GM23248 (cell line): ENCODE data around the gene CEMIP2.

ENCODE experiments used
- EZH2 ChIP-seq: fragments of 200-600 bp; sonication (generic); IDR thresholded peaks from 2 replicates; pipeline ENCODE4 v1.6.1; 2018; ENCODE audit warnings: antibody characterized with exemption, mild to moderate bottlenecking; ENCODE audit not compliant: insufficient read depth, poor library complexity, severe bottlenecking
- EZH2phosphoT487 ChIP-seq: fragments of 200-600 bp; sonication (generic); IDR thresholded peaks from 2 replicates; pipeline ENCODE4 v1.6.1; 2018; ENCODE audit warnings: antibody characterized with exemption, moderate library complexity, mild to moderate bottlenecking, low read depth; ENCODE audit not compliant: insufficient read depth

DNA sequence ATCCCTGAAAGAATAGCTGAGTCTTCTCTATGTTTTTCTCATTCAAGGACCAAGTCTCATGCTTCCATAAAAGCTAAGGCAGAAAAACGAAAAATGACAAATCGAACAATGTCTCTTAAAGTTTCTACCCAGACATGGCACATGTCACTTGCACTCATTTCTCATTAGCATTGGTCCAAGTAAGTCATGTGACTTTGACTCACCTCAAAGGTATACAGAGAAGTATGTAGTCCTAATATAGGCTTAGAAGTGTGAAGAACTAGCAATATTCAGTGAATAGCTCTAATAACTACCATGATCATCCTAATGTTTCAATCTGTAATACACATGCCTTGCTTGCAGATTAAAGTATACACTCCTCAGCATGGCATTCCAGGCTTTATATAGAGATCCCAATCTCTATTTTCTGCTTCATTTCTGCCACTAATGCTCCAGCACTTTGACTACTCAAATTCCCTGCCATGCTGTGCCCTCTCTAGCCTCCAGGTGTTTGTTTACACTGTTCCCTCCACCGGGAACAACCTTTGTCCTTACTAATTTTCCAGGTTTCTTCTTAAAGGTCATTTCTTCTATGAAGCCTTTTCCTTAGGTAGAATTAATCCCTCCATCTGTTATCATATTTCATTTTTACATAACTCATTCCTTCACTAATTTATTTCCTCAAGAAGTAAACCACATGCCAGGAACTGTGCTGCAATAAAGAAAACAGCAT, 98.9 kb downstream of the CEMIP2 start:
- TF ChIP-seq EZH2 (no peak), EZH2phosphoT487 (no peak)
